Epithelial cell of esophagus (primary cell): ENCODE results near the gene ELMOD3.

Experiments used
- DNase-seq: peaks from one replicate; pipeline ENCODE4 v3.0.0; 2010; ENCODE audit warnings: low read depth
- H3K4me3 ChIP-seq: 2 replicates; pipeline ENCODE4 v1.5.1; 2011; ENCODE audit warnings: mild to moderate bottlenecking, low read length, control low read depth
- CTCF ChIP-seq: IDR thresholded peaks from 2 replicates; pipeline ENCODE4 v1.5.1; 2011; ENCODE audit warnings: low read depth, mild to moderate bottlenecking, low read length, control low read depth, inconsistent platforms; ENCODE audit not compliant: insufficient read depth; ENCODE audit errors: missing control alignments

Gene ELMOD3

GRCh38 chr2:85421260-85422071, 66.9 kb downstream of the ELMOD3 start:
- peak; percentile 88 for DNase-seq
- TF ChIP-seq CTCF: no peak
- H3K4me3 ChIP-seq: no peak overlapping the region

- TF ChIP-seq CTCF: no peak
- no peak overlapping the region for H3K4me3 ChIP-seq
- DNase-seq: no peak
Measured at GRCh38 chr2:85422072-85422457, 67.5 kb downstream of the ELMOD3 start.

- H3K4me3 ChIP-seq: no peak overlapping the region
- no peak for TF ChIP-seq CTCF
- no peak for DNase-seq
Measured at GRCh38 chr2:85423525-85423924, 69.0 kb downstream of the ELMOD3 start.

GRCh38 chr2:85425588-85425987, 71.0 kb downstream of the ELMOD3 start:
- DNase-seq: no peak
- H3K4me3 ChIP-seq: no peak overlapping the region
- TF ChIP-seq CTCF: no peak

- no peak for DNase-seq
- no peak for TF ChIP-seq CTCF
- no peak overlapping the region for H3K4me3 ChIP-seq
Measured at GRCh38 chr2:85427300-85427835, 72.8 kb downstream of the ELMOD3 start.

- TF ChIP-seq CTCF: no peak
- H3K4me3 ChIP-seq: no peak overlapping the region
- DNase-seq: no peak
Measured at GRCh38 chr2:85428343-85428881, 73.8 kb downstream of the ELMOD3 start.
